ENCODE measurements around the gene IRF2.

DNA sequence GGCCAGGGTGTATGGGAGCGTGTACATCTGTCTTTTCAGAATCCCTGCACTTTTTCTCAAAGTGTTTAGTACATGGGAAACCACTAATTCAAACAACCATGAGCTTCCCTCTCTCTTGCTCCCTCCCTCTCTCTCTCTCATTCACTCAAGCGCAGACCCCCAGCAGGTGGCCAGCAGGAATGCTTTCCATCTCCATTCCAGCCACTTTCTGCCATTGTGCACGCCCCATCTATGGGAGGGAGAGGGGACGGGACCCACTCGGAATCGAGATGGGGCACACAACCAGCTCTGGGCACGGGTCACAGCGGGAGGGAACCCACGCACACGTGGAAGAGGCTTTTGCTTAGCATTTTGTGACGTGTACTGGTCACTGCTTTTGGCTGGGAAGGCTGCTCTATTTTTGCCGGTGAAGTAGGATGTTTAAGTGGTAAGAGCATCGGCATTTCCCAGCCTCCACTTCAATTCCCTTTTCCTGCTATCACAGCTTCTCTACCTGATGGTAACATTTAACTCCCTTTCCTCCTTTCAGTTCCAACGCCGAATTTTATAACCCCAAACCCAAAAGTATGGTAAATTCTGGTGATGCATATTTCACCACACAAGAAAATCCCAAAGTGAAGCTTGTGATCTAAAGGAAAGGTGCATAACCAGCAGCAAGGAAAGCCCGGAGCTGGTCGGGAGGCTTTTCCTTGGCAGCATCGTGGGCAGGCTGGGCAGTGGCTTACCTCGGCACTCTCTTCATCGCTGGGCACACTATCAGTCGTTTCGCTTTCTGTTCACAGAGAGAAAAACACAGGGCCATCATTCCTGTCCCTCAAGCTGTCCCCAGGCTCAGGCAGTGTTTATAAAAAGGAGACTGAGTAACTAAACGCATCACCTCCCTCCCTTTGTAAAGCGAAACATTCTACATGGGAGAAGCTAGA is 84.1 kb downstream of the IRF2 start:
- TF ChIP-seq, protein P1, sequence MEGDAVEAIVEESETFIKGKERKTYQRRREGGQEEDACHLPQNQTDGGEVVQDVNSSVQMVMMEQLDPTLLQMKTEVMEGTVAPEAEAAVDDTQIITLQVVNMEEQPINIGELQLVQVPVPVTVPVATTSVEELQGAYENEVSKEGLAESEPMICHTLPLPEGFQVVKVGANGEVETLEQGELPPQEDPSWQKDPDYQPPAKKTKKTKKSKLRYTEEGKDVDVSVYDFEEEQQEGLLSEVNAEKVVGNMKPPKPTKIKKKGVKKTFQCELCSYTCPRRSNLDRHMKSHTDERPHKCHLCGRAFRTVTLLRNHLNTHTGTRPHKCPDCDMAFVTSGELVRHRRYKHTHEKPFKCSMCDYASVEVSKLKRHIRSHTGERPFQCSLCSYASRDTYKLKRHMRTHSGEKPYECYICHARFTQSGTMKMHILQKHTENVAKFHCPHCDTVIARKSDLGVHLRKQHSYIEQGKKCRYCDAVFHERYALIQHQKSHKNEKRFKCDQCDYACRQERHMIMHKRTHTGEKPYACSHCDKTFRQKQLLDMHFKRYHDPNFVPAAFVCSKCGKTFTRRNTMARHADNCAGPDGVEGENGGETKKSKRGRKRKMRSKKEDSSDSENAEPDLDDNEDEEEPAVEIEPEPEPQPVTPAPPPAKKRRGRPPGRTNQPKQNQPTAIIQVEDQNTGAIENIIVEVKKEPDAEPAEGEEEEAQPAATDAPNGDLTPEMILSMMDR (IDR thresholded peaks at IDR 0.05; ENCODE audit: borderline replicate concordance, extremely low read depth, low read length, poor library complexity, severe bottlenecking) = no peak
- no peak for TF ChIP-seq EZH2 (IDR thresholded peaks at IDR 0.05; ENCODE audit: borderline replicate concordance, low read depth, low read length, severe bottlenecking)

Measured in DND-41 (cell line).